IPS DF 6.9 (cell line): Measurements from ENCODE around the gene VWA8.

Experiments used
- DNase-seq: peaks from one replicate; pipeline ENCODE4 v3.0.0-alpha.2; 2013; ENCODE audit warnings: low read depth, low spot score
- H3K27ac ChIP-seq: one replicate; pipeline ENCODE4 v1.5.1; 2013; ENCODE audit warnings: low read length, control low read depth
- H3K27me3 ChIP-seq: 2 replicates; pipeline ENCODE4 v1.6.1; 2013; ENCODE audit warnings: mild to moderate bottlenecking, low read length; ENCODE audit not compliant: control insufficient read depth, insufficient read depth
- H3K36me3 ChIP-seq: 2 replicates; pipeline ENCODE4 v1.6.1; 2013; ENCODE audit warnings: low read length; ENCODE audit not compliant: control insufficient read depth, insufficient read depth
- H3K4me1 ChIP-seq: 2 replicates; pipeline ENCODE4 v1.6.1; 2013; ENCODE audit warnings: low read length; ENCODE audit not compliant: control insufficient read depth, insufficient read depth
- H3K4me3 ChIP-seq: 2 replicates; pipeline ENCODE4 v1.5.1; 2013; ENCODE audit warnings: mild to moderate bottlenecking, low read length
- H3K9me3 ChIP-seq: 2 replicates; pipeline ENCODE4 v1.6.1; 2013; ENCODE audit warnings: low read length, inconsistent platforms; ENCODE audit not compliant: control insufficient read depth, insufficient read depth
- WGBS: extraction: QIAGEN DNeasy Blood & Tissue Kit; methylation state at CpG from one replicate; pipeline ENCODE4 v1.1.7; 2013; ENCODE audit warnings: mixed read lengths, missing lambda C conversion rate; ENCODE audit not compliant: insufficient read length, insufficient coverage; 5-methylcytosine and 5-hydroxymethylcytosine counted together

Gene VWA8

DNA sequence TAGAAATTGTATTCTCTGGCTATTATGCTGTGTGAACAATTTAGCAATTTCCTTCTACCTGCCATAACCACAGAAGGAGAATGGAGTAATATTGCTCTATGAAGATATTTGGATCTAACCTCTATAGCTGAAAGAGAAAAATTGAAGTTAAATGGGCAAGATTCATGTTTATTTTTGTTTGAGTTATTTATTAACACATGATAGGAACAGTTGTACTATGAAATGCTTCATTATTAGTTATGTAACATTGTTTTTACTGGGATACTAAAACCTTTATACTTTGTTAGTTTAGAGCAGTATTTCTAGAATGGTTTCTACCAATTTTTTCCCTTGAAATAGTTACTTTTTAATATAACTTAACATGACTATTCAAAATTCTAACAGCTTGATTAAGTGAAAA is 27.3 kb upstream of the VWA8 start:
- H3K9me3 ChIP-seq: no peaks in the 10 kb centered on the region
- no peaks in the 10 kb centered on the region for H3K27me3 ChIP-seq
- H3K36me3 ChIP-seq: no peaks in the 10 kb centered on the region
- no peaks in the 10 kb centered on the region for H3K4me1 ChIP-seq
- no peak overlapping the region for H3K4me3 ChIP-seq
- no peak overlapping the region for H3K27ac ChIP-seq
- DNase-seq: no peak

DNA sequence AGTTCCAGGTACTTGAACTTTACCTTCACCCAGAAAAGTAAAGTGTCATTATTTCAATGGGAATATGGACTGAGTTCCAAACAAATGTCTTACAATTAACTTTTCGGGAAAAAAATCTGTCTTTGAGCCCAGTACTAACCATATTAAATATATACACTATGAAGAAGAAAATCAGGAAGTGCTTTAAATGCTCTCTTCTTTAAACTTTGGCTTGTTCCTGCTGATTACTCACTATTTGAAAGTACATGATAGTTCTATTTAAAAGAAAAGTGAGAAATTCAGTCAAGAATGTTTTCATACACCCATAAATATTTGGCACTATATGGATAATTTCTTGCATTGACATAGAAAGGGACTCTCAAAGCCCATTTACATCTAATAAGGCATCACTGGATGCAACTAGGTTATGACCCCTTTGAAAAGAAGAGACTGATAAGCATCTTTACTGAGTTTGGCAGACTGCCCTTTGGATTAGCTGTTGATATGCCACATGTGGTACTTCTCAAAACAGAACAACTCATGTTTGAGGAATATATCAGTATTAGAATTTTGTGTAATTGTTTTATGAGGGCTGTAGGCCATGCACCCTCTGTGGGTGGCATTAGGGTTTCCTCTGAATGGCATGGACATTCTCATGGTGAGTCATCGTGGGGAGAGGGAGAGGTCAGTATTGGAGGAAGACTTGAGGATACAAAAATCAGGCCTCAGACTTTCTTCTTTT is 25.0 kb upstream of the VWA8 start:
- Histone ChIP-seq H3K27ac (no peak overlapping the region), H3K4me1 (no peaks in the 10 kb centered on the region), H3K27me3 (no peaks in the 10 kb centered on the region), H3K36me3 (no peaks in the 10 kb centered on the region), H3K9me3 (no peaks in the 10 kb centered on the region), H3K4me3 (no peak overlapping the region)
- DNase-seq: no peak
- no CpG with 5 or more reads among the region's 2 CpGs for WGBS

DNA sequence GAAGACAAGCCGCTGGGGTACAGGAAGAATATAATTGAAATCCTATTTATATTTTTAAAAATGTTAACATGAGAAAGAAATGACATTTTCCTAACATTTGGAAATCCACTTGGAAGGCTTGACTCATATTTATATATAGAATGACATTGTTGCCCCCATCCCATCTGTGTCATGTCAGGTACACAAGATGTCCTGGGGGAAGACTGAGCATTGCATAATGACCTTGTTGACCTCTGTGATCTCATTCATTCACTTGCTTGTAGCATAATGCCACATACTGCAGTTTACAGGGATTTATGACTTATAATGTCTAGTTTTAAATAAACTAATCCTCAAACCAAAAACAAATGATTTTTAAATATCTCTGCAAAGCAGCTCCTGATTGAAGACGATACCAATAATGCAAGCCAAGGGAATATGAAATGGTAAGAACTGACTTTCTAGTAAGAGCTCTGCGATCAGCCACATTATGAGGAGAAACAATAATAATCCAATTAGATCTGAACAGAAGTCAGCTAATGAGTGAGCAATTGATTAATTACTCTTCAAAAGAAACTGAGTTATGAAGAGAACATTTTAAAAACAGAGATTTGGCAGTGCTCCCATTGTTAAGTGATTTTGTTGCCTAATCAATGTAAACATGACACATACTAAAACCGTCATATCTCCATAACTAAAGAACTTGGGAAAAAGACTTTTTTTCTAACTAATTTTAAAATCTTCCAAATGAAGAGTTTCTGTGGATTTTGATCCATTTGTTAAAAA is 21.2 kb upstream of the VWA8 start:
- Histone ChIP-seq H3K27ac (no peak overlapping the region), H3K27me3 (no peaks in the 10 kb centered on the region), H3K4me1 (no peaks in the 10 kb centered on the region), H3K36me3 (no peaks in the 10 kb centered on the region), H3K9me3 (no peaks in the 10 kb centered on the region), H3K4me3 (no peak overlapping the region)
- no peak for DNase-seq
- no CpG with 5 or more reads among the region's 4 CpGs for WGBS

DNA sequence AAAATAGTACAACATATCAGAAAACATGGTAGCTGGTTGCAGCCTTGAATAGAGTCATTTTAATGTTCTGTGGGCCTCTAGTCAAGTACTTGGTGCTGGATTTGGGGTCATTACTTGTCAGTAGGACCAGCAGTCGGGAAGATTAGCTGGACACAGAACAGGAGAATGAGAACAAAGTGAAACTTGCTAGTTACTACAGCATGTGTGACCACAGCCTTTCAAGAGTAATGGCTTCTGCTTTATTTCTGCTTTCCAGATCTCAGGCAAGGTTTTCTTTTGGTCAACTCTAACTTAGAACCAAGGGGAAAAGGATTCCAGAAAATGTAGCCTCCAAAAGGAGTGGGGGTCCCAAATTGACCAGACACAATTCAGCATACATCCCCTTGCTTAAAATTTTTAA is 17.1 kb upstream of the VWA8 start:
- WGBS: no CpG with 5 or more reads among the region's 1 CpG
- Histone ChIP-seq H3K27me3 (no peaks in the 10 kb centered on the region), H3K4me3 (no peak overlapping the region), H3K9me3 (no peaks in the 10 kb centered on the region), H3K36me3 (no peaks in the 10 kb centered on the region), H3K4me1 (0 out of 2 replicates have a peak, but pooled peaks cover under 1% of the 10 kb centered on the region), H3K27ac (no peak overlapping the region)
- no peak for DNase-seq

DNA sequence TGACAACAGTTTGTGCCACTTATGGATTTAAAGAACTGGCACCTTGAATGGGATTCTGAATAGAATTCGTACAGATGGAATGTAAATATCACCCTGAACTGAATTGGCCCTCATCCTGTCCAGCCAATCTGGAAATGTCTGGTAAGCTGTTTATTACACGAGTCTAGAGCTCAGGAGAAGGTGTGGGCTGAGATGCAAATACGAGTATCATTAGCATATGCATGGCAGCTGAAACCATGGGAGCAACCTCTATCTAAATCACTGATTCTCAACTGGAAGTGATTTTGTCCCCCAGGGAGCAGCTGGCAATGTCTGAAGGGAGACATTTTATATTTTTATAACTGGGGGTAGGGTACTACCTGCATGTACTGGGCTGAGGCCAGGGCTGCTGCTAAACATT is 15.6 kb upstream of the VWA8 start:
- WGBS: no CpG with 5 or more reads among the region's 3 CpGs
- no peak overlapping the region for H3K4me3 ChIP-seq
- no peak overlapping the region for H3K27ac ChIP-seq
- no peaks in the 10 kb centered on the region for H3K9me3 ChIP-seq
- no peaks in the 10 kb centered on the region for H3K36me3 ChIP-seq
- H3K27me3 ChIP-seq: no peaks in the 10 kb centered on the region
- H3K4me1 ChIP-seq: 0 out of 2 replicates have a peak, but pooled peaks cover 1% of the 10 kb centered on the region
- no peak for DNase-seq

DNA sequence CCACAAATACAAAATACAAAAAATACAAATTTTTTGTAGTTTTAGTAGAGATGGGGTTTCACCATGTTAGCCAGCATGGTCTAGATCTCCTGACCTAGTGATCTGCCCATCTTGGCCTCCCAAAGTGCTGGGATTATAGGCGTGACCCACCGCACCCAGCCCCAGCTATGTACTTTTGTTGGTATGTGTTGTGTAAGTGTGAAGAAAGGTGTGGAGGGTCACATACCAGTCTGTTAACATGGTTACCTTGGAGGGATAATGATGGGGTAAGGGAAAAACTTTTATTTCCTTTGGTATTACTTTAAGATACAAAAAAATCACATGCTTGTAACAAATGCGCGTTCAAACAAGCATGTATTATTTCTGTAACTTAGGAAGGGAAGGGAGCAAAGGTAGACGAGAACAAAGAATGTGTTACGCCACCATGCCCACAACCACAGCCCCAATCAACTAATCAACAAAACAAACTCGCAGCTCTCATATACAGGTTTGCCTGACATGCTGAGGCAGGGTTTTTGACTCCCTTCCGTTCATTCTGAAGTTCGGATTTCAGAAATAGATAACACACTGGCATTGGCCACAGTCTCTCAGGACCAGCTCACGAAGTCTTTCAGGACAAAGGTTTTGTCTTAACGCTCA is 13.5 kb upstream of the VWA8 start:
- DNase-seq: no peak

DNA sequence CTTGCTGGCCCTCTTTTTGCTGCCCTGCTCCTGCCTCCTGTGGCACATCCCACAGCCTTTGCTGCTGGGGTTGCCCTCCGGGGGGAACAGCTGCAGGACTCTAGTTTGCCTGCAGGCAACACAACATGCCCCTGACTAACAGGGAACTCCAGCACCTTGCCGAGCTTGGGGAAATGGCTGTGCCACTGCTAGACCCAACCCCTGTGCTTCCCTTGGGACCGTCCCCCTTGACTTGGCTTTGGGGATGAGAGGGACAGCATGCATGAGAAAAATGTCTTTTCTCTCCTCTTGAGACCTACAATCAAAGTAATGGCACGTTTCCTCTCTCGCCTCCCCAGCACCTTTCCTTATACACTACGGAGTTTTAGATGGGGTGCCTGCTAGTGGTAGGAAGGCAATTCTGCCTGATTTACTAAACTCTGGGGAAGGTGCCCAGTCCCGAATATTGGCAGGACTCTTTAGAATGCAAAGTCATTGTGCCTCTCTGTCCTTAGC is 12.4 kb upstream of the VWA8 start:
- no peaks in the 10 kb centered on the region for H3K36me3 ChIP-seq
- 0 out of 2 replicates have a peak, but pooled peaks cover 1% of the 10 kb centered on the region for H3K4me1 ChIP-seq
- DNase-seq: no peak
- no peak overlapping the region for H3K27ac ChIP-seq
- H3K4me3 ChIP-seq: no peak overlapping the region
- no peaks in the 10 kb centered on the region for H3K9me3 ChIP-seq
- H3K27me3 ChIP-seq: no peaks in the 10 kb centered on the region
- WGBS: no CpG with 5 or more reads among the region's 7 CpGs

More for the DNA sequence above, 13.5 kb upstream of the VWA8 start:
- WGBS: no CpG with 5 or more reads among the region's 11 CpGs
- Histone ChIP-seq H3K9me3 (no peaks in the 10 kb centered on the region), H3K27ac (no peak overlapping the region), H3K4me1 (0 out of 2 replicates have a peak, but pooled peaks cover 1% of the 10 kb centered on the region), H3K4me3 (no peak overlapping the region), H3K36me3 (no peaks in the 10 kb centered on the region), H3K27me3 (no peaks in the 10 kb centered on the region)

DNA sequence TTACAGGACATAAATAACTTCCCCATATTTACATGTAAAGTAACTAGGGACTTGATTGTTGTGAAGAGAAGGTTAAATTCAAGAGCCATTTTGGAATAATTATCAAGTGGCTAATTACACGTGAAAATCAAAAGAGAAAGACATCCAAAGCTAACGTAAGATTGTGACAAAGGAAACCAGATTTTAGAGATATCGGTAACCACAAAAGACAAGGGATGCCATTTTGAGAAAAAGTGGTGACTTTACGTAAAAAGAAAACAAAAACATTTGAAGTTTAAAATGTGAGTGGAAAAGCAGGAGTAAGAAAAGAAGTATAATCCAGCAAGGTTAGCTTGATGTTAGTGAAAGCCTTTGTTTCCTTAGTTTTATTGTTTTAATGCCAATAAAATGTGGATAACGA is 10.9 kb upstream of the VWA8 start:
- H3K27ac ChIP-seq: no peak overlapping the region
- WGBS: no CpG with 5 or more reads among the region's 5 CpGs
- H3K36me3 ChIP-seq: no peaks in the 10 kb centered on the region
- no peak for DNase-seq
- H3K4me1 ChIP-seq: 0 out of 2 replicates have a peak, but pooled peaks cover 1% of the 10 kb centered on the region
- H3K27me3 ChIP-seq: no peaks in the 10 kb centered on the region
- no peaks in the 10 kb centered on the region for H3K9me3 ChIP-seq
- no peak overlapping the region for H3K4me3 ChIP-seq

DNA sequence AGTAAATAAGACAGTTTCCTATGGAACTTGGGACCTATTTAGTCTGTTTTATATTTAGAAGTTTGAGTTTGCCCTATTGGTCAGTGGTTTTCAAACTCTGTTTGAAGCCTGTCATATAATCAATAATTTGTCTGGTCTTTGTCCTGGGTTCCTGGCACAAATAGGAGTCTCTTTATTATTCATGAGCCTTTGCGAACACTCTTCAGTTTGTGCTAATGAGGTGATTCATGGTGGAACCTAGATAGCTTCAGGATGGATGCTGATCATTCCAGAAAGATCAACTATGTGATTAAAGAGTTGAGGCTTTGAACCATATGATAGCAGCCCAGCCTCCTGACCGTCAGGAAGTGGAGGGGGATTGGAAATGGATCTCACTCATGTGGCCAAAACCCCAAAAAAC is 10.0 kb upstream of the VWA8 start:
- no peaks in the 10 kb centered on the region for H3K9me3 ChIP-seq
- no peak overlapping the region for H3K4me3 ChIP-seq
- no CpG with 5 or more reads among the region's 2 CpGs for WGBS
- 0 out of 2 replicates have a peak, but pooled peaks cover 1% of the 10 kb centered on the region for H3K4me1 ChIP-seq
- H3K36me3 ChIP-seq: no peaks in the 10 kb centered on the region
- H3K27me3 ChIP-seq: no peaks in the 10 kb centered on the region
- H3K27ac ChIP-seq: no peak overlapping the region
- no peak for DNase-seq

DNA sequence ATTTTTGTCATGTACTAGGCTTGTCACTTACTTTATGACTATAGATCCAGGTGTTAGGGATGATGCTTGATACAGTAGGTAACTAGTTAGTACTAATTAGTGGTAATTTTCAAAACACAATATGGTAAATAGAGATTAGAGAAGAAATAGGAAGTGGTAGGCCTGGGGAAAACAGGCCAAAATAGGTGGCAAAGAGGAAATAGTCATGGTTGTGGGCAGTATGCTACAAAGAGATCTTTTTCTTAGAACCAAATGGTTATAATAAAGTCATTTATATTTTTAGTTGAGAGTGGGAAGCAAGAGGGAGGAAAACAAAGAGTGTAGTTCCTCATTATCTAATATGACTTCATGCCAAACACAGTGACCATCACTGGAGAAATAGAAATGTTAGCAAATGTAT is 9.1 kb upstream of the VWA8 start:
- Histone ChIP-seq H3K36me3 (no peaks in the 10 kb centered on the region), H3K4me1 (0 out of 2 replicates have a peak, but pooled peaks cover 1% of the 10 kb centered on the region), H3K9me3 (no peaks in the 10 kb centered on the region), H3K27me3 (no peaks in the 10 kb centered on the region), H3K27ac (no peak overlapping the region), H3K4me3 (no peak overlapping the region)
- no peak for DNase-seq
